WTC11 (cell line): ENCODE data around the gene MAP4K1. TPM values are rescaled to one million over a fixed set of nuclear protein-coding genes. Genes with fewer than 3 reads are reported as not detected.
A peak's percentile ranks its signal among the peaks of the same experiment; 100 is the strongest.

Source experiments
- ATAC-seq: fragments of 200-7000 bp; cut with Tn5 transposase; 2 replicates; pipeline ENCODE4 v1.10.0; 2021; ENCODE audit warnings: mild to moderate bottlenecking, moderate library complexity
- CTCF ChIA-PET: fragments of 300-600 bp; sonication (Branson Sonifier 250); formaldehyde crosslinking; loops from one replicate; lab custom pipeline; 2021; ENCODE audit warnings: antibody characterized with exemption; lab: Charles Lee
- POLR2A ChIA-PET: fragments of 350-600 bp; sonication (Branson Sonifier 250); formaldehyde crosslinking; loops from one replicate; lab custom pipeline; 2021; ENCODE audit warnings: antibody characterized with exemption; lab: Charles Lee
- DNase-seq: peaks from one replicate; pipeline ENCODE4 v3.0.0; 2021; ENCODE audit warnings: low spot score
- H3K27ac Mint-ChIP-seq: 2 replicates; pipeline ENCODE4 v1.8.0; 2021; ENCODE audit warnings: mixed read lengths
- H3K27me3 Mint-ChIP-seq: 2 replicates; pipeline ENCODE4 v1.8.0; 2021; ENCODE audit warnings: low read depth, mild to moderate bottlenecking, moderate library complexity, mixed read lengths
- H3K36me3 Mint-ChIP-seq: 2 replicates; pipeline ENCODE4 v1.8.0; 2021; ENCODE audit warnings: mixed read lengths
- H3K4me1 Mint-ChIP-seq: 2 replicates; pipeline ENCODE4 v1.8.0; 2022; ENCODE audit warnings: mixed read lengths
- H3K4me3 Mint-ChIP-seq: 2 replicates; pipeline ENCODE4 v1.8.0; 2021; ENCODE audit warnings: mild to moderate bottlenecking, moderate library complexity, mixed read lengths
- H3K9me3 Mint-ChIP-seq: 2 replicates; pipeline ENCODE4 v1.8.0; 2021; ENCODE audit warnings: mixed read lengths
- ATF1 ChIP-seq: sonication (generic); formaldehyde crosslinking; IDR thresholded peaks from 2 replicates; pipeline ENCODE4 v1.8.1; 2023; ENCODE audit warnings: mild to moderate bottlenecking, moderate library complexity, missing genetic modification reagents
- CREM ChIP-seq: sonication (generic); formaldehyde crosslinking; IDR thresholded peaks from 2 replicates; pipeline ENCODE4 v1.8.1; 2022; ENCODE audit warnings: mild to moderate bottlenecking, missing genetic modification reagents, moderate library complexity
- FOXP1 ChIP-seq: sonication (generic); formaldehyde crosslinking; IDR thresholded peaks from 2 replicates; pipeline ENCODE4 v1.8.0; 2022; ENCODE audit warnings: missing genetic modification reagents, mild to moderate bottlenecking, moderate library complexity, borderline replicate concordance
- IRF2 ChIP-seq: sonication (generic); formaldehyde crosslinking; IDR thresholded peaks from 2 replicates; pipeline ENCODE4 v1.8.0; 2022; ENCODE audit warnings: low read depth, missing genetic modification reagents, borderline replicate concordance
- JAZF1 ChIP-seq: fragments of 250-450 bp; sonication (Bioruptor Pico); IDR thresholded peaks from 2 replicates; pipeline ENCODE4 v1.9.0; 2021; ENCODE audit warnings: moderate library complexity, mild to moderate bottlenecking, inconsistent platforms
- KAT7 ChIP-seq: sonication (generic); formaldehyde crosslinking; IDR thresholded peaks from 2 replicates; pipeline ENCODE4 v1.8.1; 2023; ENCODE audit warnings: missing genetic modification reagents, mild to moderate bottlenecking, borderline replicate concordance
- ZNF121 ChIP-seq: sonication (generic); formaldehyde crosslinking; IDR thresholded peaks from 2 replicates; pipeline ENCODE4 v1.8.0; 2023; ENCODE audit warnings: missing genetic modification reagents
- ZNF219 ChIP-seq: sonication (generic); formaldehyde crosslinking; IDR thresholded peaks from 2 replicates; pipeline ENCODE4 v1.8.0; 2023; ENCODE audit warnings: missing genetic modification reagents, mild to moderate bottlenecking, borderline replicate concordance
- ZNF396 ChIP-seq: fragments of 250-450 bp; sonication (Bioruptor Pico); IDR thresholded peaks from 2 replicates; pipeline ENCODE4 v1.8.0; 2021; ENCODE audit warnings: mild to moderate bottlenecking, moderate library complexity, borderline replicate concordance
- ZNF416 ChIP-seq: fragments of 250-450 bp; sonication (Bioruptor Pico); IDR thresholded peaks from 2 replicates; pipeline ENCODE4 v1.9.0; 2021; ENCODE audit warnings: mild to moderate bottlenecking, inconsistent platforms
- ZNF671 ChIP-seq: fragments of 250-450 bp; sonication (Bioruptor Pico); IDR thresholded peaks from 2 replicates; pipeline ENCODE4 v1.8.0; 2021; ENCODE audit warnings: mild to moderate bottlenecking
- total RNA-seq: library from RNA; stranded (reverse); gene quantifications from 3 replicates; pipeline ENCODE4 v1.2.3, GENCODE V29; 2021
- TF ChIP-seq, protein P1 (sequence below): sonication (generic); formaldehyde crosslinking; IDR thresholded peaks from 2 replicates; pipeline ENCODE4 v1.8.0; 2022; ENCODE audit warnings: missing genetic modification reagents
- TF ChIP-seq, protein P2 (sequence below): sonication (generic); formaldehyde crosslinking; IDR thresholded peaks from 2 replicates; pipeline ENCODE4 v1.8.1; 2022; ENCODE audit warnings: low read depth, mild to moderate bottlenecking, moderate library complexity, missing genetic modification reagents, borderline replicate concordance
- TF ChIP-seq, protein P3 (sequence below): sonication (generic); formaldehyde crosslinking; IDR thresholded peaks from 2 replicates; pipeline ENCODE4 v1.8.1; 2022; ENCODE audit warnings: missing genetic modification reagents, borderline replicate concordance
- TF ChIP-seq, protein P4 (sequence below): sonication (generic); formaldehyde crosslinking; IDR thresholded peaks from 2 replicates; pipeline ENCODE4 v1.8.0; 2023; ENCODE audit warnings: missing genetic modification reagents
- TF ChIP-seq, protein P5 (sequence below): sonication (generic); formaldehyde crosslinking; IDR thresholded peaks from 2 replicates; pipeline ENCODE4 v1.8.1; 2023; ENCODE audit warnings: mild to moderate bottlenecking, missing genetic modification reagents, moderate library complexity
- TF ChIP-seq, protein P6 (sequence below): fragments of 250-450 bp; sonication (Bioruptor Pico); IDR thresholded peaks from 2 replicates; pipeline ENCODE4 v1.9.0; 2021; ENCODE audit warnings: mild to moderate bottlenecking, borderline replicate concordance
- TF ChIP-seq, protein P7 (sequence below): sonication (generic); formaldehyde crosslinking; IDR thresholded peaks from 2 replicates; pipeline ENCODE4 v1.8.1; 2023; ENCODE audit warnings: mild to moderate bottlenecking, moderate library complexity, missing genetic modification reagents
- TF ChIP-seq, protein P8 (sequence below): fragments of 250-450 bp; sonication (Bioruptor Pico); IDR thresholded peaks from 2 replicates; pipeline ENCODE4 v1.8.0; 2021; ENCODE audit warnings: mild to moderate bottlenecking

The MAP4K1 gene
- total RNA-seq, 1 experiment from 2014 or later: 14.0 TPM

DNA sequence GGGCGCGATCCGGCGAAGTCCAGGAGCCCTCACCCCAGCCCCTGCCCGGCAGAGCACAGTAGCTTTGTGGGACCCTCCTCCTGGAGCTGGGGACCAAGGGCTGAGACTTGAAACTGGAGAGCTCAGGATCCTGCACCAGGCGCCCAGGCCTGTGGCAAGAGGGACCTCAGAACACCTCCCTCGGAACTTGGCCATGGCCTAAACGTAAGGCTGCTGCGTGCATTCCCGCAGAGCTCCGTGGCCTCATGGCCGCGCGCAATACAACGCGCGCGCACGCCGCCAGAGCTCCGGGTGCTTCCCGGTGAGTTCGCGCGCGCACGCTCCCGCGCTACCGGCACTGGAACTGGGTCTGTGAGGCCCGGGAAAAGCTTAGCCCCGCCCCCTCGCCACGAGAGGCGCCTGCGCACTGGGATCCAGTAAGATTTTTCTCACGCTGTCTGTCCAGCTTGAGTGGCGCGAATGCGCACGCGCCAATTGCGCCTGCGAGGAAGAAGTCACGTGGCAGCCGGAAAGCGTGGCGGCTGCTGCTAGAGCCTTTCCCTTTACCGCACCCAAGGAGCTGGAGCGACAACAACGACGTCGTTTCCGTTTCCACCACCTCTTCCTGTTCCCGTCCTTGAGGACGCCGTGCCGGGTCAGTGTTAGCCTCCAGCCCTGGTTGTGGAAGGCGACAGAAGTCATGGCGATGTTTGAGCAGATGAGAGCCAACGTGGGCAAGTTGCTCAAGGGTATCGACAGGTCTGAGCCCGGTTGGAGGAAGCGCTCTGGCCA is 1.0 kb upstream of the MAP4K1 start, which contains the start of gene EIF3K:
TSS of gene EIF3K (plus strand) at position 599 of the 771 bp plus-strand sequence. CDS start at position 680, 81 bp downstream.
- peak within 1 kb of the TSS; percentile 100 for H3K4me3 Mint-ChIP-seq
- CTCF ChIA-PET: interaction anchor here (0.6 to 2.4 kb wide), 20 partner anchors 16 to 357 kb away, joined by 3 to 32 read pairs (median 5); partner anchors contain the start of genes ACTN4, FAM98C, GGN and MRPS12
- H3K27ac Mint-ChIP-seq: peak within 1 kb of the TSS; percentile 99
- TF ChIP-seq FOXP1 (CRISPR knock-in tag) (no peak), ATF1 (CRISPR knock-in tag) (no peak), ZNF396 (no peak), ZNF121 (CRISPR knock-in tag) (no peak), ZNF416 (CRISPR knock-in tag) (no peak), ZNF671 (no peak), KAT7 (CRISPR knock-in tag) (no peak), ZNF219 (CRISPR knock-in tag) (no peak), JAZF1 (no peak), IRF2 (CRISPR knock-in tag) (no peak), CREM (peak; percentile 90; the same call in 1 of the 2 replicates)
- TF ChIP-seq, protein P1, sequence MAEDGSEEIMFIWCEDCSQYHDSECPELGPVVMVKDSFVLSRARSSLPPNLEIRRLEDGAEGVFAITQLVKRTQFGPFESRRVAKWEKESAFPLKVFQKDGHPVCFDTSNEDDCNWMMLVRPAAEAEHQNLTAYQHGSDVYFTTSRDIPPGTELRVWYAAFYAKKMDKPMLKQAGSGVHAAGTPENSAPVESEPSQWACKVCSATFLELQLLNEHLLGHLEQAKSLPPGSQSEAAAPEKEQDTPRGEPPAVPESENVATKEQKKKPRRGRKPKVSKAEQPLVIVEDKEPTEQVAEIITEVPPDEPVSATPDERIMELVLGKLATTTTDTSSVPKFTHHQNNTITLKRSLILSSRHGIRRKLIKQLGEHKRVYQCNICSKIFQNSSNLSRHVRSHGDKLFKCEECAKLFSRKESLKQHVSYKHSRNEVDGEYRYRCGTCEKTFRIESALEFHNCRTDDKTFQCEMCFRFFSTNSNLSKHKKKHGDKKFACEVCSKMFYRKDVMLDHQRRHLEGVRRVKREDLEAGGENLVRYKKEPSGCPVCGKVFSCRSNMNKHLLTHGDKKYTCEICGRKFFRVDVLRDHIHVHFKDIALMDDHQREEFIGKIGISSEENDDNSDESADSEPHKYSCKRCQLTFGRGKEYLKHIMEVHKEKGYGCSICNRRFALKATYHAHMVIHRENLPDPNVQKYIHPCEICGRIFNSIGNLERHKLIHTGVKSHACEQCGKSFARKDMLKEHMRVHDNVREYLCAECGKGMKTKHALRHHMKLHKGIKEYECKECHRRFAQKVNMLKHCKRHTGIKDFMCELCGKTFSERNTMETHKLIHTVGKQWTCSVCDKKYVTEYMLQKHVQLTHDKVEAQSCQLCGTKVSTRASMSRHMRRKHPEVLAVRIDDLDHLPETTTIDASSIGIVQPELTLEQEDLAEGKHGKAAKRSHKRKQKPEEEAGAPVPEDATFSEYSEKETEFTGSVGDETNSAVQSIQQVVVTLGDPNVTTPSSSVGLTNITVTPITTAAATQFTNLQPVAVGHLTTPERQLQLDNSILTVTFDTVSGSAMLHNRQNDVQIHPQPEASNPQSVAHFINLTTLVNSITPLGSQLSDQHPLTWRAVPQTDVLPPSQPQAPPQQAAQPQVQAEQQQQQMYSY (CRISPR knock-in tag): 0 out of 2 replicates have a peak, but pooled peaks have one; percentile 23
- TF ChIP-seq, protein P2, sequence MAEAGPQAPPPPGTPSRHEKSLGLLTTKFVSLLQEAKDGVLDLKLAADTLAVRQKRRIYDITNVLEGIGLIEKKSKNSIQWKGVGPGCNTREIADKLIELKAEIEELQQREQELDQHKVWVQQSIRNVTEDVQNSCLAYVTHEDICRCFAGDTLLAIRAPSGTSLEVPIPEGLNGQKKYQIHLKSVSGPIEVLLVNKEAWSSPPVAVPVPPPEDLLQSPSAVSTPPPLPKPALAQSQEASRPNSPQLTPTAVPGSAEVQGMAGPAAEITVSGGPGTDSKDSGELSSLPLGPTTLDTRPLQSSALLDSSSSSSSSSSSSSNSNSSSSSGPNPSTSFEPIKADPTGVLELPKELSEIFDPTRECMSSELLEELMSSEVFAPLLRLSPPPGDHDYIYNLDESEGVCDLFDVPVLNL (CRISPR knock-in tag): no peak
- TF ChIP-seq, protein P3, sequence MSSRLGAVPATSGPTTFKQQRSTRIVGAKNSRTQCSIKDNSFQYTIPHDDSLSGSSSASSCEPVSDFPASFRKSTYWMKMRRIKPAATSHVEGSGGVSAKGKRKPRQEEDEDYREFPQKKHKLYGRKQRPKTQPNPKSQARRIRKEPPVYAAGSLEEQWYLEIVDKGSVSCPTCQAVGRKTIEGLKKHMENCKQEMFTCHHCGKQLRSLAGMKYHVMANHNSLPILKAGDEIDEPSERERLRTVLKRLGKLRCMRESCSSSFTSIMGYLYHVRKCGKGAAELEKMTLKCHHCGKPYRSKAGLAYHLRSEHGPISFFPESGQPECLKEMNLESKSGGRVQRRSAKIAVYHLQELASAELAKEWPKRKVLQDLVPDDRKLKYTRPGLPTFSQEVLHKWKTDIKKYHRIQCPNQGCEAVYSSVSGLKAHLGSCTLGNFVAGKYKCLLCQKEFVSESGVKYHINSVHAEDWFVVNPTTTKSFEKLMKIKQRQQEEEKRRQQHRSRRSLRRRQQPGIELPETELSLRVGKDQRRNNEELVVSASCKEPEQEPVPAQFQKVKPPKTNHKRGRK (CRISPR knock-in tag): no peak
- TF ChIP-seq, protein P4, sequence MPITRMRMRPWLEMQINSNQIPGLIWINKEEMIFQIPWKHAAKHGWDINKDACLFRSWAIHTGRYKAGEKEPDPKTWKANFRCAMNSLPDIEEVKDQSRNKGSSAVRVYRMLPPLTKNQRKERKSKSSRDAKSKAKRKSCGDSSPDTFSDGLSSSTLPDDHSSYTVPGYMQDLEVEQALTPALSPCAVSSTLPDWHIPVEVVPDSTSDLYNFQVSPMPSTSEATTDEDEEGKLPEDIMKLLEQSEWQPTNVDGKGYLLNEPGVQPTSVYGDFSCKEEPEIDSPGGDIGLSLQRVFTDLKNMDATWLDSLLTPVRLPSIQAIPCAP (CRISPR knock-in tag): peak; percentile 80
- TF ChIP-seq, protein P5, sequence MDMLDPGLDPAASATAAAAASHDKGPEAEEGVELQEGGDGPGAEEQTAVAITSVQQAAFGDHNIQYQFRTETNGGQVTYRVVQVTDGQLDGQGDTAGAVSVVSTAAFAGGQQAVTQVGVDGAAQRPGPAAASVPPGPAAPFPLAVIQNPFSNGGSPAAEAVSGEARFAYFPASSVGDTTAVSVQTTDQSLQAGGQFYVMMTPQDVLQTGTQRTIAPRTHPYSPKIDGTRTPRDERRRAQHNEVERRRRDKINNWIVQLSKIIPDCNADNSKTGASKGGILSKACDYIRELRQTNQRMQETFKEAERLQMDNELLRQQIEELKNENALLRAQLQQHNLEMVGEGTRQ: peak; percentile 99
- TF ChIP-seq, protein P6, sequence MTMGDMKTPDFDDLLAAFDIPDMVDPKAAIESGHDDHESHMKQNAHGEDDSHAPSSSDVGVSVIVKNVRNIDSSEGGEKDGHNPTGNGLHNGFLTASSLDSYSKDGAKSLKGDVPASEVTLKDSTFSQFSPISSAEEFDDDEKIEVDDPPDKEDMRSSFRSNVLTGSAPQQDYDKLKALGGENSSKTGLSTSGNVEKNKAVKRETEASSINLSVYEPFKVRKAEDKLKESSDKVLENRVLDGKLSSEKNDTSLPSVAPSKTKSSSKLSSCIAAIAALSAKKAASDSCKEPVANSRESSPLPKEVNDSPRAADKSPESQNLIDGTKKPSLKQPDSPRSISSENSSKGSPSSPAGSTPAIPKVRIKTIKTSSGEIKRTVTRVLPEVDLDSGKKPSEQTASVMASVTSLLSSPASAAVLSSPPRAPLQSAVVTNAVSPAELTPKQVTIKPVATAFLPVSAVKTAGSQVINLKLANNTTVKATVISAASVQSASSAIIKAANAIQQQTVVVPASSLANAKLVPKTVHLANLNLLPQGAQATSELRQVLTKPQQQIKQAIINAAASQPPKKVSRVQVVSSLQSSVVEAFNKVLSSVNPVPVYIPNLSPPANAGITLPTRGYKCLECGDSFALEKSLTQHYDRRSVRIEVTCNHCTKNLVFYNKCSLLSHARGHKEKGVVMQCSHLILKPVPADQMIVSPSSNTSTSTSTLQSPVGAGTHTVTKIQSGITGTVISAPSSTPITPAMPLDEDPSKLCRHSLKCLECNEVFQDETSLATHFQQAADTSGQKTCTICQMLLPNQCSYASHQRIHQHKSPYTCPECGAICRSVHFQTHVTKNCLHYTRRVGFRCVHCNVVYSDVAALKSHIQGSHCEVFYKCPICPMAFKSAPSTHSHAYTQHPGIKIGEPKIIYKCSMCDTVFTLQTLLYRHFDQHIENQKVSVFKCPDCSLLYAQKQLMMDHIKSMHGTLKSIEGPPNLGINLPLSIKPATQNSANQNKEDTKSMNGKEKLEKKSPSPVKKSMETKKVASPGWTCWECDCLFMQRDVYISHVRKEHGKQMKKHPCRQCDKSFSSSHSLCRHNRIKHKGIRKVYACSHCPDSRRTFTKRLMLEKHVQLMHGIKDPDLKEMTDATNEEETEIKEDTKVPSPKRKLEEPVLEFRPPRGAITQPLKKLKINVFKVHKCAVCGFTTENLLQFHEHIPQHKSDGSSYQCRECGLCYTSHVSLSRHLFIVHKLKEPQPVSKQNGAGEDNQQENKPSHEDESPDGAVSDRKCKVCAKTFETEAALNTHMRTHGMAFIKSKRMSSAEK (CRISPR knock-in tag): no peak
- TF ChIP-seq, protein P7, sequence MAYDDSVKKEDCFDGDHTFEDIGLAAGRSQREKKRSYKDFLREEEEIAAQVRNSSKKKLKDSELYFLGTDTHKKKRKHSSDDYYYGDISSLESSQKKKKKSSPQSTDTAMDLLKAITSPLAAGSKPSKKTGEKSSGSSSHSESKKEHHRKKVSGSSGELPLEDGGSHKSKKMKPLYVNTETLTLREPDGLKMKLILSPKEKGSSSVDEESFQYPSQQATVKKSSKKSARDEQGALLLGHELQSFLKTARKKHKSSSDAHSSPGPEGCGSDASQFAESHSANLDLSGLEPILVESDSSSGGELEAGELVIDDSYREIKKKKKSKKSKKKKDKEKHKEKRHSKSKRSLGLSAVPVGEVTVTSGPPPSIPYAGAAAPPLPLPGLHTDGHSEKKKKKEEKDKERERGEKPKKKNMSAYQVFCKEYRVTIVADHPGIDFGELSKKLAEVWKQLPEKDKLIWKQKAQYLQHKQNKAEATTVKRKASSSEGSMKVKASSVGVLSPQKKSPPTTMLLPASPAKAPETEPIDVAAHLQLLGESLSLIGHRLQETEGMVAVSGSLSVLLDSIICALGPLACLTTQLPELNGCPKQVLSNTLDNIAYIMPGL: no peak
- TF ChIP-seq, protein P8, sequence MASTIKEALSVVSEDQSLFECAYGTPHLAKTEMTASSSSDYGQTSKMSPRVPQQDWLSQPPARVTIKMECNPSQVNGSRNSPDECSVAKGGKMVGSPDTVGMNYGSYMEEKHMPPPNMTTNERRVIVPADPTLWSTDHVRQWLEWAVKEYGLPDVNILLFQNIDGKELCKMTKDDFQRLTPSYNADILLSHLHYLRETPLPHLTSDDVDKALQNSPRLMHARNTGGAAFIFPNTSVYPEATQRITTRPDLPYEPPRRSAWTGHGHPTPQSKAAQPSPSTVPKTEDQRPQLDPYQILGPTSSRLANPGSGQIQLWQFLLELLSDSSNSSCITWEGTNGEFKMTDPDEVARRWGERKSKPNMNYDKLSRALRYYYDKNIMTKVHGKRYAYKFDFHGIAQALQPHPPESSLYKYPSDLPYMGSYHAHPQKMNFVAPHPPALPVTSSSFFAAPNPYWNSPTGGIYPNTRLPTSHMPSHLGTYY: no peak

More for the DNA sequence above, 1.0 kb upstream of the MAP4K1 start, which contains the start of gene EIF3K:
- ATAC-seq (peak; percentile 85), DNase-seq (peak; percentile 99)
- Mint-ChIP-seq H3K4me1 (peaks cover 45% of the 10 kb centered on the region), H3K27me3 (no peaks in the 10 kb centered on the region; the same call in 1 of the 2 replicates), H3K36me3 (peaks cover 32% of the 10 kb centered on the region), H3K9me3 (no peaks in the 10 kb centered on the region)
- POLR2A ChIA-PET: interaction anchor here (0.5 to 2.6 kb wide), 11 partner anchors 16 to 386 kb away, joined by 3 to 28 read pairs (median 4); partner anchors contain the start of gene ACTN4
